ENCODE measurements around the gene SEMA7A.

SEMA7A gene

GRCh38 chr15:74376226-74376625 lies 57.5 kb downstream of the SEMA7A start:
- DNase-seq (ENCODE audit: low read depth, low spot score), result no peak
- Histone ChIP-seq H3K9me3 (ENCODE audit: low read depth, low read length) (no peaks in the 10 kb centered on the region), H3K27ac (no peak overlapping the region), H3K36me3 (ENCODE audit: insufficient read depth, low read length) (no peaks in the 10 kb centered on the region), H3K9ac (ENCODE audit: insufficient read length) (no peak overlapping the region), H3K4me3 (no peak overlapping the region)
- TF ChIP-seq POLR2AphosphoS5 (IDR thresholded peaks at IDR 0.05; ENCODE audit: borderline replicate concordance, low read depth, low read length), result no peak
- no peak for TF ChIP-seq EZH2 (IDR thresholded peaks at IDR 0.05)
- TF ChIP-seq FOXP2 (optimal IDR thresholded peaks at IDR 0.05; ENCODE audit: control extremely low read depth, extremely low read length, insufficient read depth), result no peak

- TF ChIP-seq POLR2AphosphoS5 (IDR thresholded peaks at IDR 0.05; ENCODE audit: borderline replicate concordance, low read depth, low read length) (no peak), EZH2 (IDR thresholded peaks at IDR 0.05) (no peak), FOXP2 (optimal IDR thresholded peaks at IDR 0.05; ENCODE audit: control extremely low read depth, extremely low read length, insufficient read depth) (no peak)
- H3K9me3 ChIP-seq (ENCODE audit: low read depth, low read length), result no peaks in the 10 kb centered on the region
- no peak overlapping the region for H3K4me3 ChIP-seq
- H3K9ac ChIP-seq (ENCODE audit: insufficient read length), result no peak overlapping the region
- no peaks in the 10 kb centered on the region for H3K36me3 ChIP-seq (ENCODE audit: insufficient read depth, low read length)
- DNase-seq (ENCODE audit: low read depth, low spot score), result peak; percentile 32
- no peak overlapping the region for H3K27ac ChIP-seq
These were observed 58.5 kb downstream of the SEMA7A start for GRCh38 chr15:74375303-74375693.

- Histone ChIP-seq H3K36me3 (ENCODE audit: insufficient read depth, low read length) (no peaks in the 10 kb centered on the region), H3K9me3 (ENCODE audit: low read depth, low read length) (no peaks in the 10 kb centered on the region), H3K4me3 (peak overlapping the region; percentile 82; the same call in 1 of the 2 replicates), H3K9ac (ENCODE audit: insufficient read length) (no peak overlapping the region), H3K27ac (no peak overlapping the region)
- DNase-seq (ENCODE audit: low read depth, low spot score), result no peak
- TF ChIP-seq EZH2 (IDR thresholded peaks at IDR 0.05) (no peak), POLR2AphosphoS5 (IDR thresholded peaks at IDR 0.05; ENCODE audit: borderline replicate concordance, low read depth, low read length) (no peak), FOXP2 (optimal IDR thresholded peaks at IDR 0.05; ENCODE audit: control extremely low read depth, extremely low read length, insufficient read depth) (no peak)
These were observed 59.0 kb downstream of the SEMA7A start for GRCh38 chr15:74374648-74375302.

- Histone ChIP-seq H3K9me3 (ENCODE audit: low read depth, low read length) (no peaks in the 10 kb centered on the region), H3K27ac (no peak overlapping the region), H3K9ac (ENCODE audit: insufficient read length) (no peak overlapping the region), H3K4me3 (peak overlapping the region; percentile 82), H3K36me3 (ENCODE audit: insufficient read depth, low read length) (no peaks in the 10 kb centered on the region)
- TF ChIP-seq POLR2AphosphoS5 (IDR thresholded peaks at IDR 0.05; ENCODE audit: borderline replicate concordance, low read depth, low read length), result no peak
- no peak for TF ChIP-seq FOXP2 (optimal IDR thresholded peaks at IDR 0.05; ENCODE audit: control extremely low read depth, extremely low read length, insufficient read depth)
- no peak for TF ChIP-seq EZH2 (IDR thresholded peaks at IDR 0.05)
- peak; percentile 35 for DNase-seq (ENCODE audit: low read depth, low spot score)
These were observed 59.8 kb downstream of the SEMA7A start for GRCh38 chr15:74373731-74374647.

- H3K9me3 ChIP-seq (ENCODE audit: low read depth, low read length), result no peaks in the 10 kb centered on the region
- TF ChIP-seq POLR2AphosphoS5 (IDR thresholded peaks at IDR 0.05; ENCODE audit: borderline replicate concordance, low read depth, low read length) (no peak), EZH2 (IDR thresholded peaks at IDR 0.05) (no peak), FOXP2 (optimal IDR thresholded peaks at IDR 0.05; ENCODE audit: control extremely low read depth, extremely low read length, insufficient read depth) (no peak)
- H3K4me3 ChIP-seq, result peak overlapping the region; percentile 82; the same call in 1 of the 2 replicates
- no peak overlapping the region for H3K27ac ChIP-seq
- no peaks in the 10 kb centered on the region for H3K36me3 ChIP-seq (ENCODE audit: insufficient read depth, low read length)
- no peak for DNase-seq (ENCODE audit: low read depth, low spot score)
- no peak overlapping the region for H3K9ac ChIP-seq (ENCODE audit: insufficient read length)
These were observed 60.6 kb downstream of the SEMA7A start for GRCh38 chr15:74373056-74373650.

- Histone ChIP-seq H3K27ac (no peak overlapping the region), H3K9ac (ENCODE audit: insufficient read length) (no peak overlapping the region), H3K4me3 (no peak overlapping the region), H3K36me3 (ENCODE audit: insufficient read depth, low read length) (no peaks in the 10 kb centered on the region), H3K9me3 (ENCODE audit: low read depth, low read length) (no peaks in the 10 kb centered on the region)
- DNase-seq (ENCODE audit: low read depth, low spot score), result no peak
- TF ChIP-seq POLR2AphosphoS5 (IDR thresholded peaks at IDR 0.05; ENCODE audit: borderline replicate concordance, low read depth, low read length), result no peak
- no peak for TF ChIP-seq EZH2 (IDR thresholded peaks at IDR 0.05)
- TF ChIP-seq FOXP2 (optimal IDR thresholded peaks at IDR 0.05; ENCODE audit: control extremely low read depth, extremely low read length, insufficient read depth), result no peak
These were observed 63.3 kb downstream of the SEMA7A start for GRCh38 chr15:74370471-74370870.

GRCh38 chr15:74369756-74370155 lies 64.0 kb downstream of the SEMA7A start:
- no peak for TF ChIP-seq EZH2 (IDR thresholded peaks at IDR 0.05)
- TF ChIP-seq POLR2AphosphoS5 (IDR thresholded peaks at IDR 0.05; ENCODE audit: borderline replicate concordance, low read depth, low read length), result no peak
- no peak for TF ChIP-seq FOXP2 (optimal IDR thresholded peaks at IDR 0.05; ENCODE audit: control extremely low read depth, extremely low read length, insufficient read depth)
- no peak overlapping the region for H3K9ac ChIP-seq (ENCODE audit: insufficient read length)
- H3K9me3 ChIP-seq (ENCODE audit: low read depth, low read length), result no peaks in the 10 kb centered on the region
- no peak overlapping the region for H3K27ac ChIP-seq
- no peak overlapping the region for H3K4me3 ChIP-seq
- H3K36me3 ChIP-seq (ENCODE audit: insufficient read depth, low read length), result no peaks in the 10 kb centered on the region
- DNase-seq (ENCODE audit: low read depth, low spot score), result no peak
